HG03135 (cell line): Measurements from ENCODE around the gene CDC6.

ENCODE experiments used
- ATAC-seq: cut with Tn5 transposase; IDR thresholded peaks from one replicate; pipeline ENCODE4 v1.9.1; 2021; ENCODE audit warnings: mild to moderate bottlenecking, moderate library complexity; ENCODE audit not compliant: unreplicated experiment

CDC6 gene

GRCh38 chr17:40338941-40339649, 51.4 kb downstream of the CDC6 start:
- ATAC-seq: no peak

GRCh38 chr17:40340327-40340726, 52.6 kb downstream of the CDC6 start:
- ATAC-seq: no peak

GRCh38 chr17:40340880-40341807, 53.5 kb downstream of the CDC6 start:
- ATAC-seq: peak; percentile 62

- ATAC-seq: no peak
These were observed 54.3 kb downstream of the CDC6 start for GRCh38 chr17:40341808-40342503.

- no peak for ATAC-seq
These were observed 55.0 kb downstream of the CDC6 start for GRCh38 chr17:40342504-40343218.

- ATAC-seq: no peak
These were observed 55.8 kb downstream of the CDC6 start for GRCh38 chr17:40343219-40344119.

GRCh38 chr17:40344421-40345160, 56.9 kb downstream of the CDC6 start:
- ATAC-seq: no peak

GRCh38 chr17:40345161-40345993, 57.7 kb downstream of the CDC6 start:
- ATAC-seq: no peak

- ATAC-seq: no peak
These were observed 58.5 kb downstream of the CDC6 start for GRCh38 chr17:40345994-40346764.

- ATAC-seq: no peak
These were observed 59.1 kb downstream of the CDC6 start for GRCh38 chr17:40346765-40347158.

GRCh38 chr17:40347319-40348135, 59.8 kb downstream of the CDC6 start:
- ATAC-seq: no peak

- ATAC-seq: no peak
These were observed 60.4 kb downstream of the CDC6 start for GRCh38 chr17:40348136-40348504.

- no peak for ATAC-seq
These were observed 61.1 kb downstream of the CDC6 start for GRCh38 chr17:40348562-40349476.

- no peak for ATAC-seq
These were observed 61.8 kb downstream of the CDC6 start for GRCh38 chr17:40349477-40349894.

- no peak for ATAC-seq
These were observed 62.4 kb downstream of the CDC6 start for GRCh38 chr17:40349895-40350688.
